Activated B cell treated with CpG ODN at 0.5 μM for 24 hours (primary cell): ENCODE results near the gene COPZ1. TPM values are rescaled to one million over a fixed set of nuclear protein-coding genes. Genes with fewer than 3 reads are reported as not detected.
A peak's percentile ranks its signal among the peaks of the same experiment; 100 is the strongest.

Source experiments
- ATAC-seq: fragments of 200-7000 bp; cut with Tn5 transposase; one replicate; pipeline ENCODE4 v1.10.0; 2021; ENCODE audit warnings: low read depth, mild to moderate bottlenecking, moderate library complexity
- CTCF ChIA-PET: fragments of 350-600 bp; sonication (Branson Sonifier 250); formaldehyde crosslinking; loops from one replicate; lab custom pipeline; 2021; ENCODE audit warnings: antibody characterized with exemption; lab: Charles Lee
- POLR2A ChIA-PET: fragments of 350-600 bp; sonication (Branson Sonifier 250); formaldehyde crosslinking; loops from one replicate; lab custom pipeline; 2021; ENCODE audit warnings: antibody characterized with exemption; lab: Charles Lee
- DNase-seq: peaks from one replicate; pipeline ENCODE4 v3.0.0; 2022
- H3K27ac Mint-ChIP-seq: one replicate; pipeline ENCODE4 v1.8.0; 2020; ENCODE audit warnings: mixed read lengths
- H3K27me3 Mint-ChIP-seq: one replicate; pipeline ENCODE4 v1.8.0; 2021; ENCODE audit warnings: mixed read lengths
- H3K36me3 Mint-ChIP-seq: one replicate; pipeline ENCODE4 v1.8.0; 2021; ENCODE audit warnings: low read depth, mixed read lengths
- H3K4me1 Mint-ChIP-seq: one replicate; pipeline ENCODE4 v1.8.0; 2021; ENCODE audit warnings: mixed read lengths
- H3K4me3 Mint-ChIP-seq: one replicate; pipeline ENCODE4 v1.8.0; 2020; ENCODE audit warnings: mild to moderate bottlenecking, mixed read lengths
- H3K9me3 Mint-ChIP-seq: one replicate; pipeline ENCODE4 v1.8.0; 2020; ENCODE audit warnings: mixed read lengths
- intact Hi-C: fragments of 100-400 bp; cut with micrococcal nuclease; formaldehyde crosslinking; loops from one replicate; pipeline ENCODE4 v1.15.1; 2024
- total RNA-seq: library from RNA; stranded (reverse); gene quantifications from 2 replicates; pipeline ENCODE4 v1.2.3, GENCODE V29; 2022
- TF ChIP-seq, protein P1 (sequence below): fragments of 200-600 bp; IDR thresholded peaks from one replicate; pipeline ENCODE4 v1.8.0; 2022; ENCODE audit warnings: antibody characterized with exemption, mild to moderate bottlenecking

Gene COPZ1
- total RNA-seq, 1 donor from 2014 or later, result 120 TPM

- Mint-ChIP-seq H3K27ac (peak overlapping the region; percentile 68), H3K4me1 (peaks cover 84% of the 10 kb centered on the region), H3K27me3 (no peaks in the 10 kb centered on the region), H3K9me3 (no peaks in the 10 kb centered on the region), H3K4me3 (no peak overlapping the region), H3K36me3 (no peaks in the 10 kb centered on the region)
- POLR2A ChIA-PET, result interaction anchor here (1.0 kb wide), 2 partner anchors 107 to 158 kb away, joined by 4 to 5 read pairs; partner anchors contain the start of gene HNRNPA1
- TF ChIP-seq, protein P1, sequence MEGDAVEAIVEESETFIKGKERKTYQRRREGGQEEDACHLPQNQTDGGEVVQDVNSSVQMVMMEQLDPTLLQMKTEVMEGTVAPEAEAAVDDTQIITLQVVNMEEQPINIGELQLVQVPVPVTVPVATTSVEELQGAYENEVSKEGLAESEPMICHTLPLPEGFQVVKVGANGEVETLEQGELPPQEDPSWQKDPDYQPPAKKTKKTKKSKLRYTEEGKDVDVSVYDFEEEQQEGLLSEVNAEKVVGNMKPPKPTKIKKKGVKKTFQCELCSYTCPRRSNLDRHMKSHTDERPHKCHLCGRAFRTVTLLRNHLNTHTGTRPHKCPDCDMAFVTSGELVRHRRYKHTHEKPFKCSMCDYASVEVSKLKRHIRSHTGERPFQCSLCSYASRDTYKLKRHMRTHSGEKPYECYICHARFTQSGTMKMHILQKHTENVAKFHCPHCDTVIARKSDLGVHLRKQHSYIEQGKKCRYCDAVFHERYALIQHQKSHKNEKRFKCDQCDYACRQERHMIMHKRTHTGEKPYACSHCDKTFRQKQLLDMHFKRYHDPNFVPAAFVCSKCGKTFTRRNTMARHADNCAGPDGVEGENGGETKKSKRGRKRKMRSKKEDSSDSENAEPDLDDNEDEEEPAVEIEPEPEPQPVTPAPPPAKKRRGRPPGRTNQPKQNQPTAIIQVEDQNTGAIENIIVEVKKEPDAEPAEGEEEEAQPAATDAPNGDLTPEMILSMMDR, result no peak
- intact Hi-C loops, result no loop called here
- CTCF ChIA-PET, result interaction anchor here (0.9 to 4.1 kb wide), 3 partner anchors 9 to 17 kb away, joined by 3 to 16 read pairs (median 10); no protein-coding TSS in a partner anchor
- no peak for ATAC-seq
- DNase-seq, result no peak
Measured at GRCh38 chr12:54387114-54387467, 62.2 kb downstream of the COPZ1 start.

GRCh38 chr12:54388237-54389133 lies 63.6 kb downstream of the COPZ1 start:
- ChIA-PET POLR2A (interaction anchor here (0.7 to 1.1 kb wide), 2 partner anchors 55 to 64 kb away, joined by 3 to 6 read pairs; no protein-coding TSS in a partner anchor), CTCF (interaction anchor here (0.9 to 4.1 kb wide), 3 partner anchors 9 to 15 kb away, joined by 3 to 16 read pairs (median 4); no protein-coding TSS in a partner anchor)
- intact Hi-C loops, result no loop called here
- no peaks in the 10 kb centered on the region for H3K27me3 Mint-ChIP-seq
- H3K4me3 Mint-ChIP-seq, result no peak overlapping the region
- no peaks in the 10 kb centered on the region for H3K36me3 Mint-ChIP-seq
- DNase-seq (no peak), ATAC-seq (no peak)
- TF ChIP-seq, protein P1, result no peak
- peak overlapping the region; percentile 51 for H3K27ac Mint-ChIP-seq
- H3K4me1 Mint-ChIP-seq, result peaks cover 79% of the 10 kb centered on the region
- no peaks in the 10 kb centered on the region for H3K9me3 Mint-ChIP-seq

- Mint-ChIP-seq H3K4me1 (peaks cover 79% of the 10 kb centered on the region), H3K27me3 (no peaks in the 10 kb centered on the region), H3K27ac (peak overlapping the region; percentile 54), H3K9me3 (no peaks in the 10 kb centered on the region), H3K4me3 (no peak overlapping the region), H3K36me3 (no peaks in the 10 kb centered on the region)
- DNase-seq (no peak), ATAC-seq (no peak)
- TF ChIP-seq, protein P1, result no peak
- POLR2A ChIA-PET, result no interaction called here
- intact Hi-C loops, result no loop called here
- CTCF ChIA-PET, result interaction anchor here (1.4 kb wide), 1 partner anchor 9 kb away, joined by 3 read pairs; no protein-coding TSS in a partner anchor
Measured at GRCh38 chr12:54389134-54389508, 64.2 kb downstream of the COPZ1 start.

GRCh38 chr12:54389607-54390175 lies 64.8 kb downstream of the COPZ1 start:
- POLR2A ChIA-PET, result no interaction called here
- Mint-ChIP-seq H3K27ac (peak overlapping the region; percentile 54), H3K27me3 (no peaks in the 10 kb centered on the region), H3K4me1 (peaks cover 76% of the 10 kb centered on the region), H3K9me3 (no peaks in the 10 kb centered on the region), H3K4me3 (peak overlapping the region; percentile 29), H3K36me3 (no peaks in the 10 kb centered on the region)
- ATAC-seq, result no peak
- TF ChIP-seq, protein P1, result no peak
- intact Hi-C loops, result loop anchor here (2.0 to 10.0 kb wide), 3 partner anchors 107 to 665 kb away; partner anchors contain the start of genes CALCOCO1, HOXC8, HOXC9 and NCKAP1L
- DNase-seq, result no peak
- CTCF ChIA-PET, result interaction anchor here (1.2 to 2.6 kb wide), 4 partner anchors 9 to 50 kb away, joined by 3 to 10 read pairs (median 4); no protein-coding TSS in a partner anchor
